Inflammatory macrophage treated with lipopolysaccharide for 1 hour (primary cell): Measurements from ENCODE around the gene PIAS4.

Source experiments
- DNase-seq, 2 donors: peaks; one replicate each; pipeline ENCODE4 v3.0.0-alpha.2; 2020 to 2022

Gene PIAS4

GRCh38 chr19:4060621-4061177 lies 53.2 kb downstream of the PIAS4 start:
- DNase-seq: no peak

- no peak for DNase-seq
Observed at GRCh38 chr19:4061178-4061682, 53.7 kb downstream of the PIAS4 start.

- DNase-seq: no peak
Observed at GRCh38 chr19:4061683-4062418, 54.3 kb downstream of the PIAS4 start.

DNA sequence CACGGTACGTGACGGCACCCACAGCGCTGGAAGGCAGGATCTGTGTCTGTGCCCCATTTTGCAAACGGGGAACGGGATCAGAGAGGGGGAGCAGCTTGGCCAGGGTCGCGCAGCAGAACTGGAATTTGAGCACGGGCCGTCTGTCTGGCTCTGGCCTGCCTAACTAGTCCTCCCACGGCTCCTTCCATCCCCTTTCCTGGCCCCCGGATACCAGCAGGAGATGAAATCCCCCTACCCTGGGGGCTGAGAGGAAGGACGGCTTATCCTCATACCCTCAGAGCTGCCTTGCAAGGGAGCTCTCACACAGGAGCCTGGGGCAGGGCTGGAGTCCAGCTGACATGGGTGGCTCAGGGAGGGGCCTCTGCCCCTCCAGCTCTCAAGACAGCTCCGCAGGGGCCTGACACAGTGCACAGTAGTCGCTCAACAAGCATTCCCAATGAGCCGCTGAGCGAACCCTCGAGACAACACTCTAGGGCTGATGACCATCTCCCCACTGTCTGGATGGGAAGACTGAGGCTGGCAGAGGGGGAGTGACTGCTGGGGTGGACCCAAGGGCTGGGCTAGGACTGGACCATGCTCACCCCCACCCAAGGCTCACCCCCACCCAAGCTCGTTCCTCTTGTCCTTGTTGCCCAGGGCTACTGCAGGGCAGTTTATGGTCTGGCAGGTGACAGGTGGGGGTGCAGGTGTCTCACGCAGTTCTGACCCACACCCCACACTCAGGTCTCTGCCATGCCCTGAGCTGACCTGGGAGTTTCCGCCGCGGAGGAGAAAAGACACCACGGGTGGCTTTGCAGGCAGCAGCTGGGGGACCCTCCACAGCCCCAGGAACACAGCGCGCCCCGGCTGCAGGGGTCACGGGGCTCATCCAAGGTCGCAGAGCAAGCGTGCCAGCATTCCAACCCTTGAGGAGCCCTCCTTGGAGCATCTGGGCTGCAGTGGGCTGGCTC lies 55.2 kb downstream of the PIAS4 start:
- no peak for DNase-seq

DNA sequence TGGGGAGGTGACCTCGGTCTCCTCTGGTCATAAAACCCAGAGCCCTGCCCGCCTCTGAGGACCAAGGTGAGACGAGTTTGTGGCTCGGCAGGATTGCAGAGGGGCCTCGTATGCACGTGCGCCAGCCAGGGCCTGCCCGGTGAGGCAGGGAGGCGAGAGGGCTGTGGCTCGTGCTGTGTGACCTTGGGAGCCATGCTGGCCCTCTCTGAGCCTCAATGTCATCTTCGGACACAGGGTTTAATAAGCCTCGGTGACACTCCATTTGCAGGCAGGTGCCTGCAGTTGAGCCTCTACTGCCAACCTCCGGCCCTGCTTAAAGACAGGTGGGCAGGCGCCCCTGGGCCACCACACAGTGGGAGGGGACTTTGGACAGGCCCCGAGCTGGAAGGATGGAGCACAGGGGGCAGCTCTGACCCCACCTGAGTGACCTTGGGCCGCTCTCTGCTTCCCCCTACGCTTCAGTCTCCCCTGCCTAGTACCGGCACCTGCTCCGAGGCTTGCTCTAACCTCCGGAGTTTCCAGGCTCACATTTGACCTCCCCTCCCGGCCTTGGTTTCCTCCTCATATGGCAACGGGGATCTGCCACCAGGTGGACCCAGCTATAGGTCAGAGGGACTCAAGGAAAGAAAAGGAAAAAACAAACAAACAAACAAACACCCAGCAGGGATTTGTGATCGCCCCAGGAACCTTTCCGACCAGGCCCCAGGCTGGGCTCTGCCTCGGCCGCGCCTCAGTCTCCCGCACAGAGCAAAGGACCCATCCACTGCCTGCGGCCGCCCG lies 56.0 kb downstream of the PIAS4 start:
- no peak for DNase-seq

GRCh38 chr19:4064149-4064495 lies 56.6 kb downstream of the PIAS4 start:
- no peak for DNase-seq

DNA sequence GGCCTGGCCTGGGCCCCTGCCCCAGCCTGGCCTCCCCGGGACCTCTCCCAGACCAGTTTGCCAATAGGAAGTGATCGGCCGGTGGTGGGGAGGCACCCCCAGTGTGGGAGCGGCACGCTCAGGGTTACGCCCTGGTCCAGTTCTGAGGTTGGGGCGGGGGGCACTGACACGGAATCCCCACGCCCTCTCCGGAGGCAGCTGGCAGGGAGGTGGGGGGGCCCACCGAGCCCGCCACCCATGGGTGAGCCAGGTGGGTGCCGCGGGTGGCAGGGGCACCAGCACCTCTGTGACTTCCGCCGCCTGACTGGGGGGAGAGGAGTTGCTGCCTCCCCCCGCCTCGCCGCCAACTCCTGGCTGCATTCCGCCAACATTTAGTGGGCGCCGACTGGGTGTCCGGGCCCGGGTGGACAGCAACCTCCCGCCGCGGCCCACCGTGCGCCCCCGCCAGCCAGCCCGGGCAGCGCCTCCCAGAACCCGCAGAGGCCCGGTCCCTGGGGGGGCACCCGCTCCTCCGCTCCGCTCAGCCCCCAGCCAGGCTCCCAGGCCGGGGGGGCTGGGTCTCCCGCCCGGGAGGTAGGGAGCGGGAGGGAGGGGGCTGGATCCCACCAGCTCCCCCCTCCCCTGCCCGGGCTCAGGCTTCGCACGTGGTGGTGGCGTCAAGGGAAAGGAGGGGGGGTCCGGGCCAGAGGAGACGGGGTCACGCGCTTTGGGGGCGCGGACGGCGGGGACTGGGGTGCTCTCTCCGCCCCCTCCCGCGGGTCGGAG lies 57.1 kb downstream of the PIAS4 start:
- DNase-seq: peak in 1 of 2 donors; percentile 38

- DNase-seq: peak; percentile 93 to 94
Observed at GRCh38 chr19:4065430-4066175, 58.1 kb downstream of the PIAS4 start.

DNA sequence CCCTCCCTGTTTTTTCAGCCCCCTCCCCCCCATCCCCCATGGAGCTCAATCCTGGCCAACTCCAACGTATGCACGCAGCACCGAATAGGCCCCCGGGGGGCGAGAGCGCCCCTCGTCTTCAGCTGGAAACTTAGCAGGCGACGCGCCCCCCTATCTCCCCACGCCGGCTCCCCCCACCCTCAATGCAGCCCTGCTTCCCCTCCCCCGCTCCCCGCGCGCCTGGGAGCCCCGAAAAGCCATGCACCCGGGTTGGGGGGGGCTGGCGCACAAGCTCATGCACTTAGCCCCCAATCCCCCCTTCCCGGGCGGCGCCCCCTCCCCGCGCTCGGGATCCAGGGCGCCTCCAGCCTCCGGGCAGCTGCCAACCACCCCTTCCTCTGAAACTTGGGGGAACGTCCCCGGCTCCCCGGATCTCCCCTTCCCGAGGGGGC lies 58.7 kb downstream of the PIAS4 start:
- DNase-seq: no peak

- peak; percentile 68 to 77 for DNase-seq
Observed at GRCh38 chr19:4066682-4067395, 59.3 kb downstream of the PIAS4 start, which contains the start of gene ZBTB7A. Gene ZBTB7A (minus strand): TSS chr19:4066899. CDS start chr19:4055232, 11,667 bp downstream.

DNA sequence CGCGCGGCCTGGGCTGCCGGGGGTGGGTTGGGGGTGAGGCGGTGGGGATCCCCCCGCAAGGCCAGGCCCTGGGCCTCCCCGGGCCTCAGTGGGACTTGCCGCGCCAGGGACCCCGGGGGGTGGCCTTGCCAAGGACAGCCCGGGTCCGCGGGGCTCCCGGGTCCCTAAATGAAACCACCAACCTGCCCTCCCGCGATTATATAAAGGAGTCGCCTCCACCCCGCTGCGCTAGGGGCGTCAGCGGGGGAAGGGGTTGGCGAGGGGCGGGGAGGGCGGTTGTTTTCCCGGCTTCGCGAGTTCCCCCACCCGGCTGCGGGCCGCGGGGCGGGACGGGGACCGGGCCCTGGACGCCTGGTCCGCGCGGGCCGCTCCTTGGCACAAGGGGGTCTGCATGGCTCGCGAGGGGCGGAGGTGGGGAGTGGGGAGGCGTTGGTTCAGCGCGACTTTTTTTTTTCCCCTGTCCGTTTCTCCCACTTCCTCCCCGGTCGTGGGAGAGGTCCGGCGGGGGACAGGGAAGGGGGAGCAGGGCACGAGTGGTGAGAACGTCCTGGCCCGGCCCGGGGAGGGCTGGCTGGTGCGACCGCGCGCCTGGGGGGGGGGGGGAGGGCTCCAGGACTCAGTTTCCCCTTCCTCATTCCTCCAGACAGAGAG lies 60.0 kb downstream of the PIAS4 start:
- DNase-seq: no peak

DNA sequence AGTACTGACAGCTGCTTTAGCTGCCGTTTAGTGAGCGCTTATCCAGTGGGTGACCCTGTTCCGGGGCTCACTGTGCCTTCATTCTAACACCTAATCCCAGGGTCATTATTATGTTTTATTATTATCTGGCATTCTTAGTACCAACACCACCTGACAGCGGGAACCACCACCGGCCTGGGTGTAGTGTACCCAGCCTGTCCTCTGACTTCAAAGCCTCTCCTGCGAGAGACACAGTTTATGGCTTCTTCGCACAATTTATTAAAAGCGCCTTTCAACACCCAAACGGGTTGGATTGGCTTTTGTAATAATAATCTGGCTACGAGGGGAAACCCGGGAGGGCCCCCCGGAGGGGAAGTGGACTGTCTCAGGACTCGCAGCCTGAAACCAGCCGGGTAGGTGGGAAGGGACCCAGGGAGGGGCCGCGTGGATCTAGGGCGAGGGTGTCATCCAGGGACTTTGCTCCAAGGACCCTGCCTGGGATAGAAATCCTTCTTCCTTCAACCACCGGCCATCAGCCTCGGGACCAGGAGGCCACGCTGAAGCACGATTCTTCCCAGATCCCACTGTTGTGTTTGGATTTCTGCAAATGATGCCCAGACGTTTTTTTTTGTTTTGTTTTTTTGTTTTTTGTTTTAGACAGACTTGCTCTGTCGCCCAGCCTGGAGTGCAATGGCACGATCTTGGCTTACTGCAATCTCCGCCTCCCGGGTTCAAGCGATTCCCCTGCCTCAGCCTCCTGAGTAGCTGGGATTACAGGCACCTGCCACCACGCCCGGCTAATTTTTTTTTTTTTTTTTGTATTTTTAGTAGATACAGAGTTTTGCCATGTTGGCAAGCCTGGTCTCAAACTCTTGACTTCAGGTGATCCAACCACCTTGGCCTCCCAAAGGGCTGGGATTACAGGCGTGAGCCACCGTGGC lies 60.8 kb downstream of the PIAS4 start:
- DNase-seq: peak; percentile 70 to 80

- peak; percentile 69 to 72 for DNase-seq
Observed at GRCh38 chr19:4069331-4069959, 61.9 kb downstream of the PIAS4 start.

DNA sequence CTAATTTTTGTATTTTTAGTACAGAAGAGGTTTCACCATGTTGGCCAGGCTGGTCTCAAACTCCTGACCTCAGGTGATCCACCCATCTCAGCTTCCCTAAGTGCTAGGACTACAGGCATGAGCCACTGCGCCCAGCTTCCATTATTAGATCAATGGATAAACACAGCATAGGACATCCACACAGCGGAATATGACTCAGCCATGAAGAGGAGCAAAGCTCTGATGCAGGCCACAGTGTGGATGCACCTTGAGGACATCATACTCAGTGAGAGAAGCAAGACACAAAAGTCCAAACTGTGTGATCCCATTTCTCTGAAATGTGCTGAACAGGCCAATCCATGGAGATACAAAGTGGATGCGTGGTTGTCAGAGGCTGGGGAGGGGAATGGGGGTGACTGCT lies 64.1 kb downstream of the PIAS4 start:
- DNase-seq: no peak

GRCh38 chr19:4075373-4075772 lies 67.8 kb downstream of the PIAS4 start:
- DNase-seq: peak; percentile 94 to 98

DNA sequence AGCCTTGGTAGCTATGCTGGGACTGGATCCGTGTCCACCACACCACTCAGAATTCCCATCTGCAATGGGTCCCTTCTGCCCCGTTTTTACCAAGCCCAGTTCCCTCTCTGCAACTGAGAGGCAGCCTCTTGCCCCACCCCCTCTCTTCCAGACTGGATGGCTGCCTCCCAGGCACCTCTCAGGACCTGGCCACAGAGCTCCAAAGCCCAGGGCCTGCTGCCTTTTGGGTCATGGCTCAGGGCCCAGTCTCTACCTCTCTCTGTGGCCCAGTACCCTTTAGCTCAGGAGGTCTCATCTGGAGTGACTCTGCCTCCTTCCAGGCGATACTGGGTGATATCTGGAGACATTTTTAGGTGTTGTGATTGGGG lies 69.5 kb downstream of the PIAS4 start:
- DNase-seq: no peak

- peak; percentile 75 to 83 for DNase-seq
Observed at GRCh38 chr19:4077800-4078684, 70.5 kb downstream of the PIAS4 start.
